HG03565 (cell line): ENCODE results near the gene CEP135.
"Not testable (repeated sequence)": the region's sequence is repeated elsewhere in the genome, so short reads cannot be mapped to it uniquely, and the experiment has no call there.

ENCODE experiments used
- ATAC-seq: cut with Tn5 transposase; IDR thresholded peaks from one replicate; pipeline ENCODE4 v1.9.1; 2021; ENCODE audit warnings: mild to moderate bottlenecking, moderate library complexity; ENCODE audit not compliant: unreplicated experiment

Gene CEP135

GRCh38 chr4:56062526-56063145 lies 113.9 kb downstream of the CEP135 start:
- no peak for ATAC-seq

GRCh38 chr4:56066493-56066892 lies 117.7 kb downstream of the CEP135 start:
- ATAC-seq: no peak

DNA sequence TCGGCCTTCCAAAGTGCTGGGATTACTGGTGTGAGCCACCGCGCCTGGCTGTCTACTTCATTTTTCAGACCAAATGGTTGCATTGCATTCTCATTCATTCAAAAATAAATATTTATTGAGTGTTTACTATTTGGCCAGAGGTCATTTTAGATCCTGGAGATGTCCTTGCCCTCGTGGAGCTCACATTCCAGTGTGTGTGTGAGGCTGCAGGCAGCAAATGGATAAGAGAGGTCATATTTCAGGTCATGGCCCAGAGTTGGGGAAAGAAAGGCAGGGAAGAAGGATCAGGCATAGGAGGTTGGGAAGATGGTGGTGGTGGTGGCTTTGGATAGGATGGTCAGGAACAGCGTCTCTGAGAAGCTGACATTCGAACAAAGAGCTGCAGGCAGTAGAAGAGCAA lies 119.1 kb downstream of the CEP135 start:
- no peak for ATAC-seq

- ATAC-seq: not testable (repeated sequence)
Observed at GRCh38 chr4:56072730-56073129, 124.0 kb downstream of the CEP135 start.

- ATAC-seq: no peak
Observed at GRCh38 chr4:56077676-56078075, 128.9 kb downstream of the CEP135 start.

GRCh38 chr4:56078866-56079265 lies 130.1 kb downstream of the CEP135 start:
- no peak for ATAC-seq

DNA sequence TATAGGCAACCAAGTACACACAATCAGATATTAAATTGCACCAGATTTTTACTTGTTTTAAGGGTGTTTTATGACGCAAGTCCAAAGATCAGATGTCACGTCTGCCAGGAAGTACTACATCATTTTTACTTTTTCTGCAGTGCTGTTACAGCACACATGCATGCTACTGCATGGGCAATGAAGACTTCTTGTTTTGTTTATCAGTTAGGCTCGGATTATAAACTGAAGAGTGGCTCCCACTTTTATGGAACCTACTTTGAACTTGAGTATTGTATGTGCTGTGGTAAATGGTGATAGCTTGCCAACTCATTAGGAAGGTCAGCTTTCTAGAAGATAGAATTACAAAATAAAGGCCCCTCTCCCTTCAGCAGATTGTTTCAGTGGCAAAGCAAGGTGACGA lies 131.6 kb downstream of the CEP135 start:
- ATAC-seq: no peak

DNA sequence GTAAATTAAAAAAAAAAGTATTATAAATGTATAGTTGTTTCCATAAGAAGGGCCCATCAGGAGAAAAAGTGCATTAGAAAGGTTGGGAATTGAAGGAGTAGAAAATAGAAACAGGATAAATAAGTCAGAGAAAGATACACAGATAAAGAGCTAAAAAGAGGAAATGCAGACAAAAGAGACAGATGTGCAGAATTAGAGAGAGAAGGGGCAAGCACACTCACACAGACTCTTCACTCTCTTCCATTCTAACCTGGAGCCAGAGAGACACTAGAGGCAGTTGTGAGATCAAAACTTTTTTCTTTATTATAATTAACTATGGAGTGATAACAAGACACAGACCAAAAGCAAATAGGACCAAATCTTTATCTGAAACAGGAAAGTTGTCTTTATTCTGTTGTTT lies 134.1 kb downstream of the CEP135 start:
- ATAC-seq: no peak
